Endothelial cell of umbilical vein (primary cell): ENCODE results near the gene KAZALD1. TPM values are rescaled to one million over a fixed set of nuclear protein-coding genes. Genes with fewer than 3 reads are reported as not detected.

Source experiments
- BruUV-seq: library from RNA; stranded (reverse); fragments of 400-500 nt; replicated peaks from 2 replicates; lab custom pipeline; 2021; lab: Mats Ljungman, UMichigan
- CTCF ChIA-PET: fragments of 300-600, 350-600 bp; sonication (Branson Sonifier 250); formaldehyde crosslinking; loops from one replicate; lab custom pipeline; 2021; ENCODE audit warnings: antibody characterized with exemption, inconsistent platforms; lab: Charles Lee
- POLR2A ChIA-PET: fragments of 300-600, 350-600 bp; sonication (Branson Sonifier 250); formaldehyde crosslinking; loops from one replicate; lab custom pipeline; 2021; ENCODE audit warnings: antibody characterized with exemption, inconsistent platforms; lab: Charles Lee
- DNase-seq: peaks from one replicate; pipeline ENCODE4 v3.0.0-alpha.2; 2011; ENCODE audit warnings: low read depth, low spot score
- FAIRE-seq: peaks from 2 replicates; lab custom pipeline; 2011; peaks lifted over from hg19 to GRCh38; lab: Jason Lieb, UNC
- H2AFZ ChIP-seq: 2 replicates; pipeline ENCODE4 v1.6.0; 2012; ENCODE audit warnings: low read depth, low read length, control low read depth, inconsistent platforms
- H3K27ac ChIP-seq: 2 replicates; pipeline ENCODE4 v1.5.1; 2011; ENCODE audit warnings: low read depth, mild to moderate bottlenecking, control low read depth, low read length, moderate library complexity; ENCODE audit not compliant: insufficient read depth
- H3K27me3 ChIP-seq, 2 experiments: 2 replicates each; pipeline versions ENCODE4 v1.6.0 to v1.6.1; 2011; ENCODE audit warnings: low read length in 2 of 2, mixed read lengths in 1 of 2; ENCODE audit not compliant: control insufficient read depth in 2 of 2, insufficient read depth in 2 of 2
- H3K36me3 ChIP-seq, 2 experiments: 2 replicates in 1 of 2; 3 replicates in 1 of 2; pipeline ENCODE4 v1.5.1; 2011; ENCODE audit warnings: low read length in 2 of 2, mild to moderate bottlenecking in 1 of 2, moderate library complexity in 1 of 2; ENCODE audit not compliant: control insufficient read depth in 2 of 2, insufficient read depth in 2 of 2; ENCODE audit errors: extremely low read depth in 1 of 2
- H3K4me1 ChIP-seq: 3 replicates; pipeline ENCODE4 v1.5.1; 2011; ENCODE audit warnings: mild to moderate bottlenecking, low read length; ENCODE audit not compliant: control insufficient read depth, insufficient read depth; ENCODE audit errors: extremely low read depth
- H3K4me2 ChIP-seq: 2 replicates; pipeline ENCODE4 v1.6.1; 2011; ENCODE audit warnings: low read length, control low read depth, mixed read lengths; ENCODE audit not compliant: insufficient read depth
- H3K4me3 ChIP-seq, 3 experiments: fragments of 200-600 bp in 1 of 3; sonication (generic), shearing (Covaris generic) in 1 of 3; replicated peaks in 1 of 3; 2 replicates each; pipeline ENCODE4 v1.5.1; 2011 to 2016; ENCODE audit warnings: control low read depth in 3 of 3, low read length in 3 of 3, mild to moderate bottlenecking in 2 of 3, inconsistent platforms in 1 of 3, low read depth in 1 of 3, moderate library complexity in 1 of 3; ENCODE audit not compliant: insufficient read depth in 1 of 3
- H3K79me2 ChIP-seq: 2 replicates; pipeline ENCODE4 v1.6.0; 2012; ENCODE audit warnings: low read length, inconsistent platforms; ENCODE audit not compliant: control insufficient read depth, insufficient read depth
- H3K9ac ChIP-seq: replicated peaks from 2 replicates; pipeline ENCODE3; 2011; ENCODE audit warnings: low read length, control low read depth; ENCODE audit not compliant: insufficient read depth; ENCODE audit errors: extremely low read depth
- H3K9me1 ChIP-seq: replicated peaks from 3 replicates; pipeline ENCODE4 v1.6.0; 2011; ENCODE audit warnings: mild to moderate bottlenecking, low read length; ENCODE audit not compliant: control insufficient read depth, insufficient read depth; ENCODE audit errors: extremely low read depth
- H3K9me3 ChIP-seq: replicated peaks from 2 replicates; pipeline ENCODE4 v1.5.1; 2012; ENCODE audit warnings: low read length, inconsistent platforms; ENCODE audit not compliant: control insufficient read depth, insufficient read depth
- H4K20me1 ChIP-seq: replicated peaks from 2 replicates; pipeline ENCODE3; 2011; ENCODE audit warnings: mild to moderate bottlenecking, low read length; ENCODE audit not compliant: control insufficient read depth, insufficient read depth; ENCODE audit errors: extremely low read depth
- EZH2 ChIP-seq: IDR thresholded peaks from 2 replicates; pipeline ENCODE4 v1.6.1; 2012; ENCODE audit warnings: borderline replicate concordance, low read depth, mild to moderate bottlenecking, moderate library complexity, low read length, inconsistent platforms; ENCODE audit not compliant: severe bottlenecking
- FOS ChIP-seq: IDR thresholded peaks from 2 replicates; pipeline ENCODE4 v1.6.1; 2011; ENCODE audit warnings: mild to moderate bottlenecking, low read length, moderate library complexity, borderline replicate concordance; ENCODE audit not compliant: insufficient read depth
- GATA2 ChIP-seq: IDR thresholded peaks from 2 replicates; pipeline ENCODE4 v1.7.0; 2011; ENCODE audit warnings: low read depth, mild to moderate bottlenecking, moderate library complexity, mixed read lengths, low read length; ENCODE audit not compliant: insufficient read length, insufficient read depth
- JUN ChIP-seq: IDR thresholded peaks from 2 replicates; pipeline ENCODE4 v1.6.1; 2011; ENCODE audit warnings: borderline replicate concordance, low read depth; ENCODE audit not compliant: insufficient read length, insufficient read depth
- MYC ChIP-seq: IDR thresholded peaks from one replicate; pipeline ENCODE4 v1.6.1; 2011; ENCODE audit warnings: mild to moderate bottlenecking, low read depth, low read length
- POLR2AphosphoS5 ChIP-seq: IDR thresholded peaks from 2 replicates; pipeline ENCODE4 v1.6.1; 2012; ENCODE audit warnings: low read depth, mild to moderate bottlenecking, control low read depth, low read length, moderate library complexity; ENCODE audit not compliant: insufficient read depth
- dilution Hi-C: fragments of 300-500 bp; cut with MboI; formaldehyde crosslinking; loops from one replicate; pipeline ENCODE4 v1.15.0; 2019; ENCODE audit warnings: low sequenced_read_pairs; ENCODE audit not compliant: extremely low pct_ligation_motif_present
- intact Hi-C: fragments of 100-400 bp; cut with micrococcal nuclease; formaldehyde crosslinking; loops from one replicate; pipeline ENCODE4 v1.10.0; 2022
- polyA plus RNA-seq, 4 experiments: library from polyadenylated mRNA; depleted of rRNA in 3 of 4; stranded (reverse) in 3 of 4; unstranded in 1 of 4; fragments of >200 nt; gene quantifications; 2 replicates each; pipeline versions ENCODE4 v1.2.1 to v1.2.3, GENCODE V29; 2011 to 2012; ENCODE audit warnings: missing spikeins in 1 of 4
- total RNA-seq: library from RNA; stranded (reverse); gene quantifications from 2 replicates; pipeline ENCODE4 v1.2.3, GENCODE V29; 2021
- TF ChIP-seq, protein P1 (sequence below), 2 donors: IDR thresholded peaks; 1 replicate in 1 of 2; 2 replicates in 1 of 2; pipeline ENCODE4 v1.5.1; 2011; ENCODE audit warnings: low read length in 2 of 2, mild to moderate bottlenecking in 2 of 2, moderate library complexity in 2 of 2, control low read depth in 1 of 2, inconsistent platforms in 1 of 2, low read depth in 1 of 2; ENCODE audit not compliant: insufficient read depth in 1 of 2; ENCODE audit errors: extremely low read depth in 1 of 2
- TF ChIP-seq, protein P2 (sequence below): IDR thresholded peaks from 2 replicates; pipeline ENCODE4 v1.6.1; 2011; ENCODE audit not compliant: insufficient read depth, insufficient read length

The KAZALD1 gene
- total and polyA plus RNA-seq, 2 donors (not counting 3 experiments of a cell fraction or from before 2014, with no cell fraction given): 3.0 to 3.3 TPM

DNA sequence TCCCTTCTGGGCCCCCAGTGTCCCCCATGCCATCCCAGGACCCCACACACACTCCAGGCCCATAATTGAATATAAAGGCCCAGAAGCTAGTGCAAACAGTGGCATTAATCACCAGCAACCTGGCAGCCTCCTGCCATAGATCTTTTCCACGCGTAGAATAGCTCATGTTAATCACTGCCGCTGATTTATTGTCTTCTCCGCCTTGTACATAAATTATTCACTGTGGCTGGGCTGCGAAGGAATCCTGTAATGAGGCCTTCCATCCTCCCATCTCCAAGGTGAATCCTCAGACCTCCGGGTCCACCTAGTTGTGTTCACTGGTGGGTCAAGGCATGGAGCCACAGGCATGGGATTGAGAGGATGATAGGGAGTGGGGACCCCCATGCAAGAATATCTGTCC is 33.2 kb downstream of the KAZALD1 start:
- TF ChIP-seq EZH2: no peak
- no peak for TF ChIP-seq MYC
- no peak for TF ChIP-seq JUN
- TF ChIP-seq GATA2: no peak
- TF ChIP-seq, protein P1, sequence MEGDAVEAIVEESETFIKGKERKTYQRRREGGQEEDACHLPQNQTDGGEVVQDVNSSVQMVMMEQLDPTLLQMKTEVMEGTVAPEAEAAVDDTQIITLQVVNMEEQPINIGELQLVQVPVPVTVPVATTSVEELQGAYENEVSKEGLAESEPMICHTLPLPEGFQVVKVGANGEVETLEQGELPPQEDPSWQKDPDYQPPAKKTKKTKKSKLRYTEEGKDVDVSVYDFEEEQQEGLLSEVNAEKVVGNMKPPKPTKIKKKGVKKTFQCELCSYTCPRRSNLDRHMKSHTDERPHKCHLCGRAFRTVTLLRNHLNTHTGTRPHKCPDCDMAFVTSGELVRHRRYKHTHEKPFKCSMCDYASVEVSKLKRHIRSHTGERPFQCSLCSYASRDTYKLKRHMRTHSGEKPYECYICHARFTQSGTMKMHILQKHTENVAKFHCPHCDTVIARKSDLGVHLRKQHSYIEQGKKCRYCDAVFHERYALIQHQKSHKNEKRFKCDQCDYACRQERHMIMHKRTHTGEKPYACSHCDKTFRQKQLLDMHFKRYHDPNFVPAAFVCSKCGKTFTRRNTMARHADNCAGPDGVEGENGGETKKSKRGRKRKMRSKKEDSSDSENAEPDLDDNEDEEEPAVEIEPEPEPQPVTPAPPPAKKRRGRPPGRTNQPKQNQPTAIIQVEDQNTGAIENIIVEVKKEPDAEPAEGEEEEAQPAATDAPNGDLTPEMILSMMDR (IDR thresholded peaks at IDR 0.05; ENCODE audit: extremely low read depth in 1 of 2, insufficient read depth in 1 of 2, low read depth in 1 of 2, low read length in 2 of 2): no peak
- TF ChIP-seq, protein P2, sequence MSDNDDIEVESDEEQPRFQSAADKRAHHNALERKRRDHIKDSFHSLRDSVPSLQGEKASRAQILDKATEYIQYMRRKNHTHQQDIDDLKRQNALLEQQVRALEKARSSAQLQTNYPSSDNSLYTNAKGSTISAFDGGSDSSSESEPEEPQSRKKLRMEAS: no peak
- no peak for TF ChIP-seq POLR2AphosphoS5
- no peak for TF ChIP-seq FOS
- H3K4me3 ChIP-seq: no peak overlapping the region
- H3K27ac ChIP-seq: no peak overlapping the region
- peaks cover 7 to 9% of the 10 kb centered on the region in 2 experiments for H3K27me3 ChIP-seq
- intact Hi-C loops (loop anchor here (1.0 kb wide), 1 partner anchor 47 kb away; no protein-coding TSS in a partner anchor), dilution Hi-C loops (no loop called here)
- BruUV-seq: no TSS peak
- DNase-seq (no peak), FAIRE-seq (no peak)
- ChIA-PET POLR2A (interaction anchor here (2.3 kb wide), 1 partner anchor 47 kb away, joined by 5 read pairs; no protein-coding TSS in a partner anchor), CTCF (interaction anchor here (0.7 to 8.9 kb wide), 38 partner anchors 9 to 476 kb away, joined by 3 to 496 read pairs (median 5); no protein-coding TSS in a partner anchor)
- H3K79me2 ChIP-seq: no peaks in the 10 kb centered on the region
- no peak overlapping the region for H3K4me2 ChIP-seq
- H3K9me1 ChIP-seq: no peaks in the 10 kb centered on the region
- no peak overlapping the region for H3K9ac ChIP-seq
- H3K4me1 ChIP-seq: no peaks in the 10 kb centered on the region
- no peaks in the 10 kb centered on the region for H3K36me3 ChIP-seq
- no peaks in the 10 kb centered on the region for H3K9me3 ChIP-seq
- H4K20me1 ChIP-seq: no peaks in the 10 kb centered on the region
- no peak overlapping the region for H2AFZ ChIP-seq
